HG03196 (cell line): ENCODE measurements around the gene GCHFR.

ENCODE experiments used
- ATAC-seq: cut with Tn5 transposase; IDR thresholded peaks from one replicate; pipeline ENCODE4 v1.9.1; 2021; ENCODE audit not compliant: unreplicated experiment

GCHFR gene

DNA sequence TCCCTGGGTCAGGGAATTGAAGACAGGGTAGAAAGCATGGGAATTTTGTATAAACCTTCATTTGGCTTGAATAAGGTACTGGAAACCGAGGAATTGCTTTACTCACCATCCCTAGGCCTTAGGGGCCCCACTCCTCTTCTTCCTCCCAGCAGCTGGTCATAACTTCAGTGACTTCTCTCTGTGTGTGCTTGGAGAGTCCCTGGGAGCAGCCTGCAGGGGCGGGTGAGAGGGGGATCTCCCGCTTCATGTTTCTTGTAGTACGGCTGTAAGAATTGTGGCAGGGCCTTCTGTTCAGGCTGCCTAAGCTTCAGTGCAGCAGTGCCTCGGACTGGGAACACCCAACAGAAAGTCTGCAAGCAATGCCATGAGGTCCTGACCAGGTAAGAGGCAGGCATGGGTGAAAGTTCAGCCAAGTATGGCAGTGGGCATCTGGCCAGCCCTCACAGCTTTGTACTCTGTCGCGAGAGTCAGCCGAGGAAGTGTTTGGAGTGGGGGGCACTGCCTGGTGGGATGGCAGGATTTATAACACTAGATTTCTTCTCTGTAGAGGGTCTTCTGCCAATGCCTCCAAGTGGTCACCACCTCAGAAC lies 45.1 kb downstream of the GCHFR start:
- no peak for ATAC-seq

DNA sequence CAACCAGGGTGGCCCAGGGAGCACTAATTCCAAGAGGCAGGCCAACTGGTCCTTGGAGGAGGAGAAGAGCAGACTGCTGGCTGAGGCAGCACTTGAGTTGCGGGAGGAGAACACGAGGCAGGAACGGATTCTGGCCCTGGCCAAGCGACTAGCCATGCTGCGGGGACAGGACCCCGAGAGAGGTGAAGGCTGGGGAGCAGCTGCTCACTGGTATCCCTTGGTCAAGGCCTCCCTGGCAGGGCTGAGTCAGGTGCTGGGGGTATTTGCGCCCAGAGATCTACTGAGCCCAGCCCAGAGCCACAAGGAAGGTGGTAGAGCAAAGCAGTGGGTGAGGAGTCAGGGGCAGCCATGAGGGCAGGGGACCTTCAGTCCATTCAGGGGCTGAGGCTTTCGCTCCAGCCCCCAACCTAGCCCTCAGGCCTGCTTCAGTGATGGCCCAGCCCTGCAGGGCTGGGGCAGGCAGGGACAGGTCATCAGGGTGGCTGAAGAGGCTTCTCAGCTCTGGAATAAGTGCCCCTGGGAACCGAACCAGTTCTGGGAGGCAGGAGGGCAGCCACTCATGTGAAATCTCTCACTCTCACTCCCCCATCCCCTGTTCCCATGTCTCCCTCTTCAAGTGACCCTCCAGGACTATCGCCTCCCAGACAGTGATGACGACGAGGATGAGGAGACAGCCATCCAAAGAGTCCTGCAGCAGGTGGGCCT lies 49.0 kb downstream of the GCHFR start:
- no peak for ATAC-seq

DNA sequence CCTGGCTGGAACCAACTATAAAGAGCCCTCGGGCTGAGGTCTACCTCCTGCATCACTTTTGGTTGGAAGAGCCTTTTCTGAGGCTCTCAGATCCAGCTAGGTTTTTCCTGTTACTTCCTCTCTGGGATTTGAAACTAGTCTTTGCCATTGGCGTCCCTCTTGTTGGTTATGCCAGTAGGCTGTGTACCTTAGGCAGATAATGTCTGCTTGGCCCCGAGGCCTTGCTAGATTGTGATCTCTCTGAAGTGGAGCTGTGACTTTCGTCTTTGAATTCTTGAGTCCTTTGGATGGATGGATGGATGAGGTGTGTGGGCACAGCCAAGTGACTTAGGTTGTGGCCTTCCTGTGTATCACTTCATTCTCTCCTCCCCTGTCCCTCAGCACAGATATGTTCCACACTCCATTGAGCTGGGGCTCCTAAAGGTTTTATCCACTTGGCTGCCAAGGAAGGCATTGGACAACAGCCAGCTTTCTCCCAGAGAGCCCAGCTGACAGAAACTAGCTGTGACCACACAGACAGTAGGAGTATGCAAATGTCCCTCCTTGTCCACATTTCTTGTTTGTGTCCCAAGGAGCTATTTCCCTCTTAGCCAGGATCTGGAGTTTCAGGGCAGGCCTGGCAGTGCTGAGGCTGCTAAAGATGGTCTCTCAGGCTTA lies 51.3 kb downstream of the GCHFR start:
- no peak for ATAC-seq
